ENCODE data around the gene DCBLD1. TPM values are rescaled to one million over a fixed set of nuclear protein-coding genes. Genes with fewer than 3 reads are reported as not detected.

The DCBLD1 gene
- total RNA-seq, 1 donor: 29.7 TPM

DNA sequence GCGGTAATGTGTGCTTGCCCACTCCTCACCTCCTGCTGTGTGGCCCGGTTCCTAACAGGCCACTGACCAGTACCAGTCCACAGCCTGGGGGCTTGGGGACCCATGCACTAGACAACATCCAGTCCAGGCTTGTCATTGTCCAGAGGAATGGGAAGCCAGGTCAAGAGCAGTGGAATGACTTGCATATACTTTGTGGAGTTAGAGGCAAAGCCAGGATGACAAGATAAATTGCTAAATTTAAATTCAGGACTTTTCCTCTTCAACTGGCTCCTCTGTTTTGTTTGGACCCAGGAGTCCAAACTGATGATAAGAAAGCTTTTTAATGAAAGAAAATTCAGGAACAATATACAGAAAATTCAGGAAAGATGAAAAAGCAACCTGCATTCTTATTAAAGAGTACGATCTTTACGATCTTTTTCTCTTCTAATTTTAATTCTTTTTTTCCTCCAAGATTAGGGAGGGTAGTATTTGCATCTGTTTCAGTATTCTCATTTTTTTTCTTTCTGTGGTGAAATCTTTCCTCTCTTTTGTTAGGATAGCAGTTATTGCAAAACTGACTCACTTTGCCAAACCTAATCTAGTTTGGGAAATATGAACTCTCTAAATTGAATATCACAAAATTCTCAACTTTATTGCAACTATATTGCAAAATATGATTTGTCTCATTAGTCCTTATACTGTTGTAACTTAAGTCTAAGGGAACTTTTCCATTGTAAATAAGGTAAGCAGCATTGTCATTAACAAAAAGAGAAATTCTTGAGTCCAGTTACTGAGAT, 48.2 kb downstream of the DCBLD1 start:
- H3K4me3 ChIP-seq (ENCODE audit: insufficient read depth, low read length): no peak overlapping the region
- peak overlapping the region; percentile 44 for H3K4me2 ChIP-seq (ENCODE audit: insufficient read depth, low read length)
- peak; percentile 83 for DNase-seq (ENCODE audit: insufficient read length, low spot score, missing footprints)
- H3K27ac ChIP-seq (ENCODE audit: low read depth, low read length): peak overlapping the region; percentile 74
- peaks cover 12% of the 10 kb centered on the region for H3K79me2 ChIP-seq (ENCODE audit: insufficient read depth, low read length)
- H3K36me3 ChIP-seq (ENCODE audit: insufficient read depth, low read length): peaks cover 40% of the 10 kb centered on the region
- no peaks in the 10 kb centered on the region for H3K9me3 ChIP-seq (ENCODE audit: low read depth, low read length)
- peaks cover 25% of the 10 kb centered on the region for H3K4me1 ChIP-seq (ENCODE audit: insufficient read depth, low read length)
- no peaks in the 10 kb centered on the region for H4K20me1 ChIP-seq (ENCODE audit: insufficient read depth, low read length)
- H3K27me3 ChIP-seq (ENCODE audit: insufficient read depth, low read length): no peaks in the 10 kb centered on the region
- TF ChIP-seq, protein P1, sequence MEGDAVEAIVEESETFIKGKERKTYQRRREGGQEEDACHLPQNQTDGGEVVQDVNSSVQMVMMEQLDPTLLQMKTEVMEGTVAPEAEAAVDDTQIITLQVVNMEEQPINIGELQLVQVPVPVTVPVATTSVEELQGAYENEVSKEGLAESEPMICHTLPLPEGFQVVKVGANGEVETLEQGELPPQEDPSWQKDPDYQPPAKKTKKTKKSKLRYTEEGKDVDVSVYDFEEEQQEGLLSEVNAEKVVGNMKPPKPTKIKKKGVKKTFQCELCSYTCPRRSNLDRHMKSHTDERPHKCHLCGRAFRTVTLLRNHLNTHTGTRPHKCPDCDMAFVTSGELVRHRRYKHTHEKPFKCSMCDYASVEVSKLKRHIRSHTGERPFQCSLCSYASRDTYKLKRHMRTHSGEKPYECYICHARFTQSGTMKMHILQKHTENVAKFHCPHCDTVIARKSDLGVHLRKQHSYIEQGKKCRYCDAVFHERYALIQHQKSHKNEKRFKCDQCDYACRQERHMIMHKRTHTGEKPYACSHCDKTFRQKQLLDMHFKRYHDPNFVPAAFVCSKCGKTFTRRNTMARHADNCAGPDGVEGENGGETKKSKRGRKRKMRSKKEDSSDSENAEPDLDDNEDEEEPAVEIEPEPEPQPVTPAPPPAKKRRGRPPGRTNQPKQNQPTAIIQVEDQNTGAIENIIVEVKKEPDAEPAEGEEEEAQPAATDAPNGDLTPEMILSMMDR (IDR thresholded peaks at IDR 0.05; ENCODE audit: extremely low read depth, low read depth, low read length): no peak
- H2AFZ ChIP-seq (ENCODE audit: low read length): no peak overlapping the region

DNA sequence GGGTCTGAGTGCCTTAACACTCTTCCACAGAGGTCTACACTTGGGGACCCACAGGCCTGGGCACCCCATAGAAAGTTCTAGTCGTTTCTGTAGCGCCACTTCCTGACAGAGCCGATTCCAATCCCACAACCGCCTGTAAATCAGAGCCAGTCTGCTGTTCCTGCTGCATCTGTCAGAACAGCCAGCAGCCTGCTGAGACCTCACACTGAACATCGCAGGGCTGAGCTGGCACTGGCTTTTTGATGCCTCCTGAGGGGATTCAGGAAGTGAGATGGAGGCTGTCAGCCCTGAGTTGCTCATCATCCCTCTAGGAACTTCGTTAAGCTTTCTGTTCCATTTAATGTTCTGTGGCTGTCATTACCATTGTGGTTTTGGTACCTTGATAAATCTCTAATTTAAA, 48.9 kb downstream of the DCBLD1 start:
- no peaks in the 10 kb centered on the region for H3K9me3 ChIP-seq (ENCODE audit: low read depth, low read length)
- H3K79me2 ChIP-seq (ENCODE audit: insufficient read depth, low read length): peaks cover 12% of the 10 kb centered on the region
- H3K4me1 ChIP-seq (ENCODE audit: insufficient read depth, low read length): peaks cover 25% of the 10 kb centered on the region
- peak overlapping the region; percentile 44 for H3K4me2 ChIP-seq (ENCODE audit: insufficient read depth, low read length)
- peak overlapping the region; percentile 59 for H2AFZ ChIP-seq (ENCODE audit: low read length)
- H3K27me3 ChIP-seq (ENCODE audit: insufficient read depth, low read length): no peaks in the 10 kb centered on the region
- H3K4me3 ChIP-seq (ENCODE audit: insufficient read depth, low read length): no peak overlapping the region
- DNase-seq (ENCODE audit: insufficient read length, low spot score, missing footprints): peak; percentile 77
- H4K20me1 ChIP-seq (ENCODE audit: insufficient read depth, low read length): no peaks in the 10 kb centered on the region
- H3K27ac ChIP-seq (ENCODE audit: low read depth, low read length): peak overlapping the region; percentile 74
- TF ChIP-seq, protein P1 (IDR thresholded peaks at IDR 0.05; ENCODE audit: extremely low read depth, low read depth, low read length): no peak
- peaks cover 38% of the 10 kb centered on the region for H3K36me3 ChIP-seq (ENCODE audit: insufficient read depth, low read length)

DNA sequence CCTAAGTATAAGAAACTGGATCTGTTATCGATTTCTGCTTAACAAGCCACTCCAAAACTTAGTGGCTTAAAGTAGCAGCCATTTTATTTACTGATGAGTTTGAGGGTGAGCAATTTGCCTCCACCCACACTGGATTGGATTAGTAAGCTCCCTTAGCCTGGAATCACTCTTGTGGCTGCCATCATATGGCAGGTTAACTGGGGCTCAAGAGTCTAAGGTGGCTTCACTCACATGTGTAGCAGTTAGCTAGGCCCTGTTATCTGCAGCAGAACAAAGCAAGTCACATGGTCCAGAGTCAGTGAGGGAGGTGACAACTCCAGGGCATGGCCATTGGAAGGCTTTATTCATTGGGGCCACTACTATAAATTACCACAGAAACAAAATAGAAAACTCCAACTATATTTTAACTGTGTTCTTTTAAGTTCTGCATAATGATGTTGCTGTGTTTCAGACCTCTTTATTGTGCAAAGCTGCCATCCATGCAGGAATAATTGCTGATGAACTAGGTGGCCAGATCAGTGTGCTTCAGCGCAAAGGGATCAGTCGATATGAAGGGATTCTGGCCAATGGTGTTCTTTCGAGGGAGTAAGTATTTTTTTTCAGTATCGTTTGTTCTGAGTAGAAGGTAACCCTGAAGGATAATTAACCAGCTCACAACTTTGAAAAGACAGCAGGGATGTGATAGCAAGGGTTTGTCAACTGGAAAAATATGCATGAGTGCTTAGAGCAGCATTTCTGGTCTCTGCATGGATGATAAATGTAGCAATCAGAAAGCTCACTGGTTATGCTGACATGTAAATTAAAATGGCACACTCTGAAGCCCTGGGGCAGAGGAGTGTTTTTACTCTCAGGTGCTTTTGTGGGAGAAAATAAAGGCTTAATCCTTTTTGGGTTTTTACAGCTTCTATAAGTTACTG, 49.6 kb downstream of the DCBLD1 start:
- peaks cover 25% of the 10 kb centered on the region for H3K4me1 ChIP-seq (ENCODE audit: insufficient read depth, low read length)
- peaks cover 38% of the 10 kb centered on the region for H3K36me3 ChIP-seq (ENCODE audit: insufficient read depth, low read length)
- H3K4me2 ChIP-seq (ENCODE audit: insufficient read depth, low read length): peak overlapping the region; percentile 44
- peak overlapping the region; percentile 74 for H3K27ac ChIP-seq (ENCODE audit: low read depth, low read length)
- no peaks in the 10 kb centered on the region for H3K9me3 ChIP-seq (ENCODE audit: low read depth, low read length)
- TF ChIP-seq, protein P1 (IDR thresholded peaks at IDR 0.05; ENCODE audit: extremely low read depth, low read depth, low read length): no peak
- no peaks in the 10 kb centered on the region for H3K27me3 ChIP-seq (ENCODE audit: insufficient read depth, low read length)
- no peak overlapping the region for H3K4me3 ChIP-seq (ENCODE audit: insufficient read depth, low read length)
- DNase-seq (ENCODE audit: insufficient read length, low spot score, missing footprints): peak; percentile 86
- H3K79me2 ChIP-seq (ENCODE audit: insufficient read depth, low read length): peaks cover 9% of the 10 kb centered on the region
- H2AFZ ChIP-seq (ENCODE audit: low read length): peak overlapping the region; percentile 59
- H4K20me1 ChIP-seq (ENCODE audit: insufficient read depth, low read length): no peaks in the 10 kb centered on the region

DNA sequence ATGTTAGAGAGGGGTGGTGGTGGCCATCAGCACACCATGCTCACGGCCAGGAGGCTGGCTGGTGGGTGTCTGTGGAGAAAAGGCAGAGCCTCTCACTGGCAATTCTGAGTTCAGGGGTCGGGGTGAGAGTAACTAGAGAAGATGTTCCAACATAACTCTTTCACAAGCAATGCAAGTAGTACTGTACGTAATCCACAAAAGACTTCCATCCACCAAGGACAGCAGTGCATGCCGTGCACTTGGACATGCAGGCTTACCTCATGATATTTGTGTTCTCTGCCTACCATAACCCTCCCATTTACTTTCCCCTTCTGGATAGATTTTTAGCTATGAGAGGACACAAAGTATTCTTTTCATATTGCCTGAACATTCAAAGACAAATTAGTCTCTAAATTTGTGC, 51.3 kb downstream of the DCBLD1 start:
- Histone ChIP-seq H3K27ac (ENCODE audit: low read depth, low read length) (no peak overlapping the region), H3K79me2 (ENCODE audit: insufficient read depth, low read length) (peaks cover 3% of the 10 kb centered on the region), H3K4me2 (ENCODE audit: insufficient read depth, low read length) (no peak overlapping the region), H3K4me3 (ENCODE audit: insufficient read depth, low read length) (no peak overlapping the region), H3K27me3 (ENCODE audit: insufficient read depth, low read length) (no peaks in the 10 kb centered on the region), H3K36me3 (ENCODE audit: insufficient read depth, low read length) (peaks cover 50% of the 10 kb centered on the region), H2AFZ (ENCODE audit: low read length) (no peak overlapping the region), H3K9me3 (ENCODE audit: low read depth, low read length) (no peaks in the 10 kb centered on the region), H4K20me1 (ENCODE audit: insufficient read depth, low read length) (no peaks in the 10 kb centered on the region), H3K4me1 (ENCODE audit: insufficient read depth, low read length) (peaks cover 25% of the 10 kb centered on the region)
- TF ChIP-seq, protein P1 (IDR thresholded peaks at IDR 0.05; ENCODE audit: extremely low read depth, low read depth, low read length): no peak
- no peak for DNase-seq (ENCODE audit: insufficient read length, low spot score, missing footprints)

Data from osteoblast (primary cell).